ENCODE measurements around the gene UNC13C.

- TF ChIP-seq CEBPB (IDR thresholded peaks at IDR 0.05) = no peak
- TF ChIP-seq USF1 (IDR thresholded peaks at IDR 0.05) = no peak
- TF ChIP-seq EGR1 (IDR thresholded peaks at IDR 0.05) = no peak
- no peak for TF ChIP-seq RAD21 (IDR thresholded peaks at IDR 0.05; ENCODE audit: low read depth)
- no peak for TF ChIP-seq YY1 (IDR thresholded peaks at IDR 0.05; ENCODE audit: low read depth)
Measured at GRCh38 chr15:54618120-54618519, 639.9 kb downstream of the UNC13C start.

Data from Ishikawa (cell line).